Tibial nerve (tissue), 3 donors: ENCODE data around the gene FTCD.
"Not testable (repeated sequence)": the region's sequence is repeated elsewhere in the genome, so short reads cannot be mapped to it uniquely, and the experiment has no call there.

Source experiments
- CTCF ChIP-seq, 5 experiments: fragments of 200-600 bp in 3 of 5; fragments of 450-650 bp in 2 of 5; sonication (generic) in 3 of 5; IDR thresholded peaks; one replicate each; pipeline ENCODE4 v1.5.1; 2016 to 2019; ENCODE audit warnings: antibody characterized with exemption in 5 of 5, mild to moderate bottlenecking in 3 of 5, moderate library complexity in 2 of 5
- POLR2A ChIP-seq, 2 donors: fragments of 450-650 bp; IDR thresholded peaks; one replicate each; pipeline ENCODE4 v1.6.1; 2017; ENCODE audit warnings: antibody characterized with exemption in 2 of 2, mild to moderate bottlenecking in 2 of 2, moderate library complexity in 2 of 2

DNA sequence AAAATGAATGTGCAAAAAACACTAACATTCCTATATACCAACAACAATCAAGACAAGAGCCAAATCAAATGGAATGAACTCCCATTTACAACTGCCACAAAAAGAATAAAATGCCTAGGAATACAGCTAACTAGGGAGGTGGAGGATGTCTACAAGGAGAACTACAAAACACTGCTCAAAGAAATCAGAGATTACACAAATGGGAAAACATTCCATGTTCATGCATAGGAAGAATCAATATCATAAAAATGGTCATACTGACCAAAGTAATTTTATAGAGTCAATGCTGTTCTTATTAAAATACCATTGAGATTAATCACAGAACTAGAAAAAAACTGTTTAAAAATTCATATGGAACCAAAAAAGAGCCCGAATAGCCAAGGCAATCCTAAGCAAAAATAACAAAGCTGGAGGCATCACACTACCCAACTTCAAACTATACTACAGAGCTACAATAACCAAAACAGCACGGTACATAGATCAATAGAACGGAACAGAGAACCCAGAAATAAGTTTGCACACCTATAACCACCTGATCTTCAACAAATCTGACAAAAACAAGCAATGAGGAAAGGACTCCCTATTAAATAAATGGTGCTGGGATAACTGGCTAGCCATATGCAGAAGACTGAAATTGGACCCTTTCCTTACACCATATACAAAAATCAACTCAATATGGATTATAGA lies 21.2 kb upstream of the FTCD start:
- TF ChIP-seq CTCF, POLR2A (IDR thresholded peaks at IDR 0.05): not testable (repeated sequence)
